Measurements from ENCODE around the gene TANGO6.

DNA sequence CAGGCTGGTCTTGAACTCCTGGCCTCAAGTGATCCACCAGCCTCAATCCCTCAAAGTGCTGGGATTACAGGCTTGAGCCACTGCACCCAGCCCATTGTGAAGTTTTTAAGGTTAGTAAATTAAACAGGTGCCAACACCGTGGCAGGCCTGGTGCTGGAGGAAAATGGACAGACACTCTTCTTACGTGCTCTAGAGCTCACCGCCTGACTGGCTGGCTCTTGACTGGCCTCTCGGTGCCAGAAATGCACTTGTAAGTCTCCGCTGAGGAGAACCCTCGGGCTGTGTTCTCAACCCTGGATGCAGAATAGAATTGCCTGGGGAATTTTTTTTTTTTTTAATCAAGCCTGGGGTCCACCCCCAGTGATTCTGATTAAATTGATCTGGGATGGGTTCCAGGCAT is 251.9 kb downstream of the TANGO6 start:
- TF ChIP-seq, protein P1, sequence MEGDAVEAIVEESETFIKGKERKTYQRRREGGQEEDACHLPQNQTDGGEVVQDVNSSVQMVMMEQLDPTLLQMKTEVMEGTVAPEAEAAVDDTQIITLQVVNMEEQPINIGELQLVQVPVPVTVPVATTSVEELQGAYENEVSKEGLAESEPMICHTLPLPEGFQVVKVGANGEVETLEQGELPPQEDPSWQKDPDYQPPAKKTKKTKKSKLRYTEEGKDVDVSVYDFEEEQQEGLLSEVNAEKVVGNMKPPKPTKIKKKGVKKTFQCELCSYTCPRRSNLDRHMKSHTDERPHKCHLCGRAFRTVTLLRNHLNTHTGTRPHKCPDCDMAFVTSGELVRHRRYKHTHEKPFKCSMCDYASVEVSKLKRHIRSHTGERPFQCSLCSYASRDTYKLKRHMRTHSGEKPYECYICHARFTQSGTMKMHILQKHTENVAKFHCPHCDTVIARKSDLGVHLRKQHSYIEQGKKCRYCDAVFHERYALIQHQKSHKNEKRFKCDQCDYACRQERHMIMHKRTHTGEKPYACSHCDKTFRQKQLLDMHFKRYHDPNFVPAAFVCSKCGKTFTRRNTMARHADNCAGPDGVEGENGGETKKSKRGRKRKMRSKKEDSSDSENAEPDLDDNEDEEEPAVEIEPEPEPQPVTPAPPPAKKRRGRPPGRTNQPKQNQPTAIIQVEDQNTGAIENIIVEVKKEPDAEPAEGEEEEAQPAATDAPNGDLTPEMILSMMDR (IDR thresholded peaks at IDR 0.05): no peak
- TF ChIP-seq POLR2A (IDR thresholded peaks at IDR 0.05) (no peak), POLR2AphosphoS5 (IDR thresholded peaks at IDR 0.05) (peak in 1 of 2 donors; percentile 29), EP300 (IDR thresholded peaks at IDR 0.05) (no peak)

Data from upper lobe of left lung (tissue), 4 donors.